ENCODE measurements around the gene CTBP2.

The CTBP2 gene

DNA sequence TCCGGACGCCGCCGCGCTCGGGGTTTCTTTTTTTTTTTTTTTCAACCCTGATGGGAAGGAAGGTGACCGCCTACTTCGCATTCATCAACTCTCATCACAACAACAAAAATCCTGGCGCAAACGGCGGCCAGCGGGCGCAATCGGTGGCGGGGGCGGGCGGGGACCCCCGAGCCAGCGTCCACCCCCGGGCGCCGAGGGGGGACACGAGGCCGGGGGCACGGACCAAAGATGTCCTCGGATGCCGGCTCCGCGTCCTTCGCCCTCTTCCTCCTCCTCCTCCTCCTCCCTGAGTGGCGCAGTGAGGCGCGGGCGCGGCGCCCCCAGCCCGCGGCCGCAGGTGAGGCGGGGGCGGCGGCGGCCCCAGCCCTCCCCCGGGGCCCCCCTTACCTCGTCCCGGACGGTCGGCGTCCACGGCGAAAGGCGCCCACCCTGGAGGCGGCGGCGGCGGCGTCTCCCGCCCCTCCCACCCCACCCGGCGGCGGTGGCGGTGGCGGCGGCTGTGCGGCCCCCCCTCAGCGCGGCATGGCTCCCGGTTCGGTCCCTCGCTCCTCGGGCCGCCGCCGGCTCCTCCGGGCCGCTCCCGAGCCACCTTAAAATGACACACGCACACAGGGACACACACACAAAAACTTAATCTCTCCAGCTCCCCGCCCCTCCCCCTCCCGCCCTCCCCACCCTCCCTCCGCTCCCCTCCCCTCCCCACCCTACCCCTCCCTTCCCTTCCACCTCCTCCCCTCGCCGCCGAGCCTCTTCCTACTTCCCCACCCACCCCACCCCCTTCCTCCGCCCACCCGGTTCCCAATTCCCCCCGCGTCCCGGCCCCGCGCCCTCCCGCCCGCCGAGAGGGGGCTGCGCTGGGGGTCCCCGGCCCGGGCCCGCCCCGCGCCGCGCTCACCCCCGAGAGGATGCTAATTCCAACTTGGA, at the start of gene CTBP2:
Gene CTBP2, minus strand, starts transcription at position 632 of the 924 bp plus-strand sequence.
- no peak for DNase-seq (ENCODE audit: low read depth)

GRCh38 chr10:125209591-125210355, 49.4 kb upstream of the CTBP2 start:
- DNase-seq (ENCODE audit: low read depth) = no peak

- DNase-seq (ENCODE audit: low read depth) = no peak
These were observed 48.6 kb upstream of the CTBP2 start for GRCh38 chr10:125208854-125209565.

- DNase-seq (ENCODE audit: low read depth) = no peak
These were observed 46.3 kb upstream of the CTBP2 start for GRCh38 chr10:125206623-125207022.

DNA sequence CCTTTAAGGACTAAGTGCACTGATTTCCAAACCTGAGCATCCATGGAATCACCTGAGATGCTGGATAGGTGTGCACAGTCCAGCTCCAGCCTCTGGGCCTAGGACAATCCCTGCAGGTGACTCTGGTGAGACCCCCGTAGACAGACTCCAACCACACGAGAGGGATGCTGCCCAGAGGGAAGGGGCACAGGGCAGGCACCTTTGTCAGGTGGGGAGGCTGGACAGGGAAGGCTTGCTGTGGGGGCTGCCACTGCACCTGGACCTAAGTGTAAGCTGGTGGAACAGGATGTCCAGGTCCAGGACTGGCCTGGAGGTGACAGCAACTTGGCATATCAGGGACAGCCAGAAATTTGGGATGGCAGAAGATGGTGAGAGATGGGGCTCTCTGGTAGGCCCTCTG, 45.1 kb upstream of the CTBP2 start:
- DNase-seq (ENCODE audit: low read depth) = no peak

GRCh38 chr10:125204400-125204799, 44.0 kb upstream of the CTBP2 start:
- no peak for DNase-seq (ENCODE audit: low read depth)

DNA sequence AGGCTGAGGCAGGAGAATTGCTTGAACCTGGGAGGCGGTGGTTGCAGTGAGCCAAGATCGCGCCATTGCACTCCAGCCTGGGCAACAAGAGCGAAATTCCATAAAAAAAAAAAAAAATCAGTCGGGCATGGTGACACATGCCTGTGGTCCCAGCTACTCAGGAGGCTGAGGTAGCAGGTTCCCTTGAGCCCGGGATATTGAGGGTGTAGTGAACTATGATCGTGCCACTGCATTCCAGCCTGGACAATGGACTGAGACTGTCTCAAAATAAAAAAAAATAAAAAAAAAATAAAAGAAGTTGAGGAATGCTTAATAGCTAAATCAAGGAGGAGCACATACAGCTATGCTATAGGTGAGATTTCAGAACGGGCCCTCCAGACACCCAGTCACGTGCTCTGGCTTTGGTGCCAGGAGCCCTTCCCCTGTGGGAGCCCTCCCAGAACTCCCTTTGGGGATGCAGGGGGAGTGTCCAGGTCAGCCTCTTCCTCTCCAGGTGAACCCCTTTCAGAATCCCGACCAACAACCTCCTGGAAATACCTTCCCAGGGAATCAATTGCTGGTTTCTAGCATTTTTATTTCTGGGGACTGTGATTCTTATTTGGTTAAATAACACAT, 42.9 kb upstream of the CTBP2 start:
- DNase-seq (ENCODE audit: low read depth) = no peak

DNA sequence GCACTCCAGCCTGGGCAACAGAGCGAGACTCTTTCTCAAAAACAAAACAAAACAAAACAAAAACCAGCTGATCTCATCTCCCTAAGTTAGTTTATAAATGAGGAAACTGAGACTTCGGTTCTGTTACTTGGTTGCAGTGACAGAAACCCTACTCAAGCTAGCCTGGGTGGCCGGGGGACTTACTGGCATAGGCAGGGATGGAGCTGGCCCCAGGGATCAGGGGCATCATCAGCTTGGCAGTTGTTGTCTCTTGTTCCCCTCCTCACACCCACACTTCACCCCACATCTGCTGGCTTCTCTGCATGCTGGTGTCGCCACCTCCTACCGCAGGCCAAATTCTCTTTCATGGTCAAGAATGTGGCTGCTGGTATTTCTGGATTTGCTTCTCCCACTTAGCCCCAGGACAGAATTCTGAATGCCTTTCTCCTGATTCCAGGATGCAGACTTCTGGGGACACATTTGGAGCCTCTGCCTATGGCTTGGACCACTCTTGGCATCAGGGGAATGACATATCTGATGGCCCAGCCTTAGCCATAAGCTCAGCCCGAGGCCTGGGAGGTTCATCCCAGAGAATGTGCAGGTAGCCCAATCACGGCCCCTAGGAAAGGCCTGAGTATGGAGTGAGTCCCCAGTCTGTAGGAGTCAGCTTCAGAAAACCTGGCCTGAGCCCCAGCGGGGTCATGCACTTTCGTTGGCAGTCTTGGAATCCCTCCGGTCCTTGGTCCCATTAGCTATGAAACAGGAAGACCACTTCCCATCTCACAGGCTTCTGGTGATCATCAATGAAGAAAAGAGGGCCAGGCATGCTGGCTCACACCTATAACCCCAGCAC, 41.6 kb upstream of the CTBP2 start:
- no peak for DNase-seq (ENCODE audit: low read depth)

DNA sequence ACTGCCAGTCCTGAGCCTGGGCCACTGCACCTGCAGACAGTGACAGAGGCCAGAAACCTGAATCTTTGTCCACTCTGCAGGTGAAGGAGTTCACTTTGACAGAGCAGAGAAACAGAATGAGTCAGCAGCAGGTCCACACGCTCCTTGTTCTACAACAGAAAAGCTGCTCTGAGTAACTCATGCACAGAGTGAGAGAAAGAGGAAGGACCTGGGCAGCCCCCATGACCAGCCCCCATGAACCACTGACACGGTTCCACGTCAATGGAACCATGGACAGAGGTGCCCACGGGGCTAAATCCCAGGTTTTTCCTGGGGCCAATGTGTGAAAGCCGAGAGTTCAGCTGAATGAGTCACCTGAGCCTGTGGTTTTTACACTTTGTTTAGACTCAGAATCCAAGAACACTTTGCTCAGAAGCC, 40.8 kb upstream of the CTBP2 start:
- DNase-seq (ENCODE audit: low read depth) = no peak

DNA sequence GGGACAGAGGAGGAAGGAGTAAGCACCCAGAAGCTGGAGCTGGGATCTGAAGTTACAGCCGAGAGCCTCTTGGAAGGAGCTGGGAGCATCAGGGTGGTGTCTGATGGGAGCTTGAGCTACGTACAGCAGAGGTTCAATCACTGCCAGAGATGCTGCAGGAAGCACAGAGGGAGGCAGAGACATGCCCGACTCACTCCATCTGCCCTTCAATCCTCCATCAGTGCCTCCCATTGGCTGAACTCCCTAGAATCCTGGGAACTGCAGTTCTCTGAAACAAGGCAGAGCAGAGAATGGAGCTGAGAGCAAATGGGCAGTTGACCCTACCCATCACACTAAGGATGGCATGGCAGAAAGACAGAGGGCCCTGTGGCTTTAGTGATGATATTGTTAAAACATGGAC, 40.0 kb upstream of the CTBP2 start:
- DNase-seq (ENCODE audit: low read depth) = no peak

- no peak for DNase-seq (ENCODE audit: low read depth)
These were observed 38.9 kb upstream of the CTBP2 start for GRCh38 chr10:125199270-125199669.

DNA sequence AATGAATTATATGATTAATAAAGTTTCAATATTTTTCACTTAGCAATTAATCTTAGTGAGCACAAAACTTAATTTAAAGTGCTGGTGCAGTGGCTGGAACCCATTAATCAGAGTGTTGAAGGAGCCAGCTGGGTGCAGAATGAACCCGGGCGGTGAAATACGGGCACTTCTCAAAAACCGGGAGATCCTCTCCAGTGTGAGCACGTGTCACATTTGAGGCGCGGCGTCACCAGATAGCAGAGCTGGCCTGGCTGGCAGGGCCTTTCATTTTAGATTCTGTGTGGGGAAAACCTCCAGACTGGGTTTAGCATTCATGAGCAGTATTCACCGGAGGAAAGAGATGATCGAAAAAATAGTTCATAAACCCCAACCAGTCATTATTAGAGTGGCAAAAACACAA, 34.5 kb upstream of the CTBP2 start:
- DNase-seq (ENCODE audit: low read depth) = no peak

DNA sequence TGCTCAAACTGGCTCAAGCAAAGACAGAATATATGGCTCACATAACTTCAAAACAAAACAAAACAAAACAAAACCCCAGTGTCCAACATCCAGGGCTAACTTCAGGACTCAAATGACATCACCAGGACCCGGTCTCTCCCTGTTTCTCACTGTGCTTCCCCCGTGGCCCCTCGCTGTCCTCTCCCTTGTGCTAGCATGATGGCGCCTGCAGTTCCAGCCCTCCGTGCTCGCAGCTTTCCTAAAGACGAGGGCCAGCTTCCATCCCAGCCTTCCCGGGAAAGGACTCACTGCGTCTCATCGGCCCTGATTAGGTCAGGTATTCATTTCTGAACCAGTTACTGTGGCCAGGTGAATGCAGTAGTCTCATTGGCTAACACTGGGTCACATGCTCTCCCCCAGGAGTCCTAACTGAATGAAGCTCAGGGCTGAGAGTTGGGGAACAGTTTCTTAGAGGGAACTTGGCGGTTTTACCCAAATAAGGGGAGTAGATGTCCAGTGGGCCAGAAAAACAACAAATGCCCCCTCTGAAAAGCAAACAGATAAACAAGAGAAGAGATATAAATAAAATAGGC, 33.0 kb upstream of the CTBP2 start:
- DNase-seq (ENCODE audit: low read depth) = no peak

- DNase-seq (ENCODE audit: low read depth) = no peak
These were observed 32.3 kb upstream of the CTBP2 start for GRCh38 chr10:125192620-125193019.

DNA sequence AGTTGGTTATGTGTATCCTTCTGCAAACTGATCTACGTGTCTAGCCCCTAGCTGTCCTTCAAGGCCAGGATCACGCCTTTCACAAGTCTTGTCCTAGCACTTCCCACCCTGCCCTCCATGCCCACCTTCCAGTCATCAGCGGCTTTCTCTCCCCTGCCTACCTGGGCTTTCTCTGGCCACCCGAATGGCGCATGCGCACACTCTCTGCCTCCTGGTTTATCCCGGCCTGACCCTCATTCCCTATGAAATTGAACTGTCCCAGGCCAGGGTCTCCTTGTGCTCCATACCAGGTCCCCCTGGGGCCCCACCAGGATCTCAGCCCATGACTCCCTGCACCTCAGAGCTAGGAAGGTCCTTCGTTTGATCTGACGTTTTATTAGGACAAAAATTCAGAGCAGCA, 31.6 kb upstream of the CTBP2 start:
- no peak for DNase-seq (ENCODE audit: low read depth)

DNA sequence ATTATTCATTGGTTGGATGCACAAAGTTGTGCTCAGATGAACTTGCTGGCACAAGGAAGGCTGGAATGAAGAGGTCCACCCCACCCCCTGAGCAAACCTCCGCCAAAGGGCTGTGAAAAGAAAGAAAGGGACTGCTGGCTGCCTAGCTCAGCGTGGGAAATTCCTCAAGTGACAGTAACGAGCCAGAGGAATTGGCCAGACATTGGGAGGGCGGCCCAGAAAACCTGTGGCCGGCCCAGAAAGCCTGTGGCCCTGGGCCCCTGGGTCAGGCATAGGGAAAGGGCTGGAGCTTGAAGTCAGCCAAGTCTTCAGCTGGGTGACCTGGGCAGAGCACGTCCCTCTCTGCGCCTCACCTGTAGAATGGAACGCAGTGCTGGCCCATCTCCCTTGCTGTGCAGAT, 30.6 kb upstream of the CTBP2 start:
- DNase-seq (ENCODE audit: low read depth) = no peak

GRCh38 chr10:125190414-125190813, 30.1 kb upstream of the CTBP2 start:
- DNase-seq (ENCODE audit: low read depth) = no peak

DNA sequence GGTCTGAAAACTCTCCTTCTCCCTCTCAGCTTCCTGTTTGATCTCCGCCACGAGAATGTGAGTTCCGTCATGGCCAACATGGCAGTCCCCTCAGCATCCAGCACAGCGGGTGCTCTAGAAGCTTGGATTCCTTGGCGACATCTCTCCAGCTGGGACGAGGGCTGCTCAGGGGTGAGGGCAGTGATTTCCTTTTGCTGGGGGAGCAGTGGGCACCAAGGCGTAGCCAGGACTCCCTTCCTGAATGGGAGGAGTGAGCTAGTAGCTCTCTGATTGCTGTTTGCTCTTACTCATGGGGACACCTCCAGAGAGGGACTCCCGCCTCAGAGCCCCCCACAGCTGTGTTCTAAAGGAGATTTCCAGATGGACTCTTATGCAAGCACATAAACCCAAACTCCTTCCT, 28.8 kb upstream of the CTBP2 start:
- no peak for DNase-seq (ENCODE audit: low read depth)

DNA sequence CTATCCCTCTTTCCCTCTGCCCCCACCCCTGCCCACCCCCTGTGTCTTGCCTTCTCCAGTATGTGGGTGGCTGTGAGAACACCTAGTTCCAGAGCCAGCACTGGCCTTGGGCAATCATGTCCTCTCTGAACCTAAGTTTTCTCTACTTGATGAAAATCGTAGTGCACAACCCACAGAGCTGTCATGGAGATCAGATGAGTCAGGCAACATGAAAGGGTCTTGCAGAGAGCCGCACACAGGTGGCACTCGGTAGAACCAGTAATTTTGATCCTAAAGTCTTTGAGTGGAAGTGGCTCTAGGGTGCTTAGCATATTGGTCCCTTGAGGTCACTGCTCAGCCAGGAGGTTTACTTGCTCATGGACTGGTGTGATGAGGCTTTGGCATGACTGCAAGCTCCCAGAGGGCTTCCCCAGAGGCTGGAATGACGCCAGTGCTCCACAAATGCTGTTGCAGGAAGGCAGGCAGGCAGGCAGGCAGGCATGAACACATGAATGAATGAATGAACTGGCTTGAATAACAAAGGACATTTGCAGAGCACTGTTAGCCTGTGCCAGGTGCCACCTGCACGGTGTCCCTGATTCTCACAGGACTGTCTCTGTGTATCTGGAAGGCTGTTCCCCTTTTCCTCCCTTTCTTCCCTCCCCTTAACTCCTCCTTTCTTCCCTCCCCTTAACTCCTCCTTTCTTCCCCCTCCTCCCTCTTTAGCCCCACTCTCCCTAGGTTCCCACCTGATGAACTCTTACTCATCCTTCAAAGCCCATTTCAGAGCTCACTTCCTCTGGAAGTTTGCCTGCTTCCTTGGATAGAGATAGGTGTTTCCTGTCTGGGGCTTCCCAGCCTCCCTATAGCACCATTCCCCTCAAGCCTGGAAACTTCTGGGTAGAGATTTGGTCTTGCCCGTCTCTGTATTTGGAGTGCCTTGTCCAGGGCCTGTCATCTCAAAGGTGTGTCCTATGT, 27.2 kb upstream of the CTBP2 start:
- DNase-seq (ENCODE audit: low read depth) = no peak

Data from activated gamma-delta T cell treated with anti-CD3 and anti-CD28 coated beads, Interleukin-2, amount 50 U/mL, for 16 hours (primary cell).